K562 (cell line): ENCODE measurements around the gene TMEM25. TPM values are rescaled to one million over a fixed set of nuclear protein-coding genes. Genes with fewer than 3 reads are reported as not detected.
A peak's percentile ranks its signal among the peaks of the same experiment; 100 is the strongest.

Source experiments
- CBFB ChIP-seq: sonication (generic); formaldehyde crosslinking; IDR thresholded peaks from 2 replicates; pipeline ENCODE4 v1.4.0; 2020; ENCODE audit warnings: mild to moderate bottlenecking, missing genetic modification reagents
- CCNT2 ChIP-seq: IDR thresholded peaks from 2 replicates; pipeline ENCODE4 v1.6.1; 2011; ENCODE audit warnings: borderline replicate concordance, low read depth, mild to moderate bottlenecking, moderate library complexity, mixed read lengths, low read length; ENCODE audit not compliant: insufficient read length; ENCODE audit errors: extremely low read depth
- CHD4 ChIP-seq: fragments of 200-600 bp; sonication (generic); IDR thresholded peaks from 3 replicates; pipeline ENCODE4 v1.6.1; 2012; ENCODE audit warnings: low read depth, mild to moderate bottlenecking, mixed read lengths, low read length, inconsistent platforms; ENCODE audit not compliant: insufficient read depth, insufficient replicate concordance, poor library complexity, severe bottlenecking
- PCBP1 ChIP-seq: fragments of 200-400 bp; formaldehyde crosslinking; IDR thresholded peaks from 2 replicates; pipeline ENCODE4 v1.6.1; 2018; ENCODE audit warnings: mild to moderate bottlenecking, low read depth, low read length; ENCODE audit not compliant: poor library complexity, severe bottlenecking
- POLR2A ChIP-seq: fragments of 450-650 bp; conservative IDR thresholded peaks from 2 replicates; pipeline ENCODE4 v1.6.1; 2016
- POLR2AphosphoS5 ChIP-seq: IDR thresholded peaks from 2 replicates; pipeline ENCODE4 v1.6.1; 2011; ENCODE audit warnings: mild to moderate bottlenecking, low read depth, low read length, moderate library complexity; ENCODE audit not compliant: control insufficient read depth, insufficient read depth
- RBM22 ChIP-seq: fragments of 200-400 bp; formaldehyde crosslinking; IDR thresholded peaks from 2 replicates; pipeline ENCODE4 v1.6.1; 2018; ENCODE audit warnings: low read length, low read depth; ENCODE audit not compliant: poor library complexity, severe bottlenecking
- REST ChIP-seq, 2 experiments: fragments of 450-650 bp; formaldehyde crosslinking in 1 of 2; IDR thresholded peaks; 2 replicates each; pipeline versions ENCODE4 v1.4.0 to v1.6.1; 2014 to 2020; ENCODE audit warnings: mild to moderate bottlenecking in 2 of 2, borderline replicate concordance in 1 of 2, low read depth in 1 of 2
- ZBTB1 ChIP-seq: sonication (generic); formaldehyde crosslinking; IDR thresholded peaks from 2 replicates; pipeline ENCODE4 v1.8.1; 2023; ENCODE audit warnings: missing genetic modification reagents, low read depth, mild to moderate bottlenecking, borderline replicate concordance
- polyA plus RNA-seq, 8 experiments: library from polyadenylated mRNA; depleted of rRNA in 4 of 8; stranded (reverse) in 5 of 8; unstranded in 3 of 8; fragments of >200 nt; fragmentation: Nextera tagmentation in 2 of 8; fragmentation: Illumina TruSeq in 1 of 8; extraction: Ambion mirVana in 2 of 8; extraction: Trizol in 1 of 8; gene quantifications; 2 replicates each; pipeline versions ENCODE4 v1.2.1 to v1.2.3, GENCODE V29; 2011 to 2014; ENCODE audit warnings: inconsistent platforms in 1 of 8, missing spikeins in 1 of 8
- total RNA-seq, 7 experiments: library from RNA; depleted of rRNA in 6 of 7; stranded (reverse); fragments of >200 nt in 6 of 7; fragmentation: Illumina TruSeq in 2 of 7; extraction: Trizol in 2 of 7; gene quantifications; 2 replicates each; pipeline versions ENCODE4 v1.2.1 to v1.2.3, GENCODE V29; 2011 to 2021; ENCODE audit warnings: low replicate concordance in 1 of 7
- TF ChIP-seq, protein P1 (sequence below), 3 experiments: fragments of 200-800 bp in 1 of 3; fragments of 250-450 bp in 1 of 3; fragments of 450-650 bp in 1 of 3; sonication (Bioruptor Pico) in 1 of 3; sonication (Bioruptor generic) in 1 of 3; formaldehyde crosslinking in 1 of 3; IDR thresholded peaks; 2 replicates each; pipeline versions ENCODE4 v1.6.1 to v1.8.0; 2016 to 2022; ENCODE audit warnings: mild to moderate bottlenecking in 2 of 3, missing genetic modification characterization in 2 of 3, missing compliant biosample characterization in 1 of 3, moderate library complexity in 1 of 3

The TMEM25 gene
- total and polyA plus RNA-seq, 9 of the 15 experiments (the other 6 are each of a cell fraction or from before 2014, with no cell fraction given), result 0.34 to 3.8 (median 2.0) TPM

- TF ChIP-seq REST (IDR thresholded peaks at IDR 0.05; ENCODE audit: borderline replicate concordance) (no peak), REST (CRISPR knock-in tag; IDR thresholded peaks at IDR 0.05; ENCODE audit: low read depth) (peak; percentile 54; the same call in 1 of the 2 replicates), CCNT2 (peak; percentile 17), POLR2AphosphoS5 (peak; percentile 77), CHD4 (no peak), RBM22 (peak; percentile 75), ZBTB1 (peak; percentile 73; the same call in 1 of the 2 replicates), CBFB (CRISPR knock-in tag) (peak; percentile 18; the same call in 1 of the 2 replicates), POLR2A (peak; percentile 90), PCBP1 (peak; percentile 75)
- TF ChIP-seq, protein P1, sequence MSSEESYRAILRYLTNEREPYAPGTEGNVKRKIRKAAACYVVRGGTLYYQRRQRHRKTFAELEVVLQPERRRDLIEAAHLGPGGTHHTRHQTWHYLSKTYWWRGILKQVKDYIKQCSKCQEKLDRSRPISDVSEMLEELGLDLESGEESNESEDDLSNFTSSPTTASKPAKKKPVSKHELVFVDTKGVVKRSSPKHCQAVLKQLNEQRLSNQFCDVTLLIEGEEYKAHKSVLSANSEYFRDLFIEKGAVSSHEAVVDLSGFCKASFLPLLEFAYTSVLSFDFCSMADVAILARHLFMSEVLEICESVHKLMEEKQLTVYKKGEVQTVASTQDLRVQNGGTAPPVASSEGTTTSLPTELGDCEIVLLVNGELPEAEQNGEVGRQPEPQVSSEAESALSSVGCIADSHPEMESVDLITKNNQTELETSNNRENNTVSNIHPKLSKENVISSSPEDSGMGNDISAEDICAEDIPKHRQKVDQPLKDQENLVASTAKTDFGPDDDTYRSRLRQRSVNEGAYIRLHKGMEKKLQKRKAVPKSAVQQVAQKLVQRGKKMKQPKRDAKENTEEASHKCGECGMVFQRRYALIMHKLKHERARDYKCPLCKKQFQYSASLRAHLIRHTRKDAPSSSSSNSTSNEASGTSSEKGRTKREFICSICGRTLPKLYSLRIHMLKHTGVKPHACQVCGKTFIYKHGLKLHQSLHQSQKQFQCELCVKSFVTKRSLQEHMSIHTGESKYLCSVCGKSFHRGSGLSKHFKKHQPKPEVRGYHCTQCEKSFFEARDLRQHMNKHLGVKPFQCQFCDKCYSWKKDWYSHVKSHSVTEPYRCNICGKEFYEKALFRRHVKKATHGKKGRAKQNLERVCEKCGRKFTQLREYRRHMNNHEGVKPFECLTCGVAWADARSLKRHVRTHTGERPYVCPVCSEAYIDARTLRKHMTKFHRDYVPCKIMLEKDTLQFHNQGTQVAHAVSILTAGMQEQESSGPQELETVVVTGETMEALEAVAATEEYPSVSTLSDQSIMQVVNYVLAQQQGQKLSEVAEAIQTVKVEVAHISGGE (CRISPR knock-in tag; IDR thresholded peaks at IDR 0.05), result peak in 1 of 3 experiments; percentile 31; a peak in 1 of 6 replicates
These were observed 41.3 kb downstream of the TMEM25 start, which contains the start of gene ARCN1 (continued) for GRCh38 chr11:118572061-118572980.
